Measurements from ENCODE around the gene ESRRB.

The ESRRB gene

DNA sequence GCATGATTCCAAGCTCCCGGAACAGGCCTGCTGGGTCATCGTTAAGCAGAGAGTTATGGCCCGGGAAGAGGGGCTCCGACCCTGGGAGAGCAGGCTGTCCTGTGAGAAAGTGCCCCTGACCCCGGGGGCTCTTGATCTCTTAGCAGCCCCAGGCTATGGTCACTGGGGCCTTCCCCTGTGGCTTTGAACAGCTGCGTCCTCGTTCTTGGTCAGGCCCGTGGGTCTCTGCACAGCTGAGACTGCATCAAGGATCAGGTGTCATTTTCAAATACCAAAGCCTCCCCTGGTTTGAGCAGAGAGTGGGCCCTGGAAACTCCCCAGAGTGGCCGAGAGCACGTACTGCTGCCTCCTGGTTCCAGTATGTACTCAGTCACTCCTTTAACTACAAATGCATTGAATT is 114.8 kb downstream of the ESRRB start:
- no peak overlapping the region for H3K9ac ChIP-seq (ENCODE audit: low read length)
- TF ChIP-seq, protein P1, sequence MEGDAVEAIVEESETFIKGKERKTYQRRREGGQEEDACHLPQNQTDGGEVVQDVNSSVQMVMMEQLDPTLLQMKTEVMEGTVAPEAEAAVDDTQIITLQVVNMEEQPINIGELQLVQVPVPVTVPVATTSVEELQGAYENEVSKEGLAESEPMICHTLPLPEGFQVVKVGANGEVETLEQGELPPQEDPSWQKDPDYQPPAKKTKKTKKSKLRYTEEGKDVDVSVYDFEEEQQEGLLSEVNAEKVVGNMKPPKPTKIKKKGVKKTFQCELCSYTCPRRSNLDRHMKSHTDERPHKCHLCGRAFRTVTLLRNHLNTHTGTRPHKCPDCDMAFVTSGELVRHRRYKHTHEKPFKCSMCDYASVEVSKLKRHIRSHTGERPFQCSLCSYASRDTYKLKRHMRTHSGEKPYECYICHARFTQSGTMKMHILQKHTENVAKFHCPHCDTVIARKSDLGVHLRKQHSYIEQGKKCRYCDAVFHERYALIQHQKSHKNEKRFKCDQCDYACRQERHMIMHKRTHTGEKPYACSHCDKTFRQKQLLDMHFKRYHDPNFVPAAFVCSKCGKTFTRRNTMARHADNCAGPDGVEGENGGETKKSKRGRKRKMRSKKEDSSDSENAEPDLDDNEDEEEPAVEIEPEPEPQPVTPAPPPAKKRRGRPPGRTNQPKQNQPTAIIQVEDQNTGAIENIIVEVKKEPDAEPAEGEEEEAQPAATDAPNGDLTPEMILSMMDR (IDR thresholded peaks at IDR 0.05; ENCODE audit: low read length): no peak
- no peak for TF ChIP-seq EZH2 (IDR thresholded peaks at IDR 0.05; ENCODE audit: borderline replicate concordance, low read length)
- H4K20me1 ChIP-seq (ENCODE audit: insufficient read depth, low read length): no peaks in the 10 kb centered on the region
- H3F3A ChIP-seq (ENCODE audit: insufficient read depth, low read length): no peaks in the 10 kb centered on the region
- no peaks in the 10 kb centered on the region for H3K27me3 ChIP-seq (ENCODE audit: insufficient read depth, low read length)
- H2AFZ ChIP-seq (ENCODE audit: low read length): no peak overlapping the region
- H3K4me3 ChIP-seq (ENCODE audit: low read depth, low read length, poor library complexity, severe bottlenecking): no peak overlapping the region
- H3K79me2 ChIP-seq (ENCODE audit: insufficient read depth, low read length): no peaks in the 10 kb centered on the region
- no peaks in the 10 kb centered on the region for H3K36me3 ChIP-seq (ENCODE audit: insufficient read depth, low read length)
- no peaks in the 10 kb centered on the region for H3K9me3 ChIP-seq (ENCODE audit: low read length)
- no peak overlapping the region for H3K27ac ChIP-seq (ENCODE audit: low read depth, low read length, poor library complexity, severe bottlenecking)
- H3K4me1 ChIP-seq (ENCODE audit: insufficient read depth, low read length, severe bottlenecking): no peaks in the 10 kb centered on the region
- no peak overlapping the region for H3K4me2 ChIP-seq (ENCODE audit: low read length)
- no peaks in the 10 kb centered on the region for H3K9me2 ChIP-seq (ENCODE audit: low read depth, low read length)

DNA sequence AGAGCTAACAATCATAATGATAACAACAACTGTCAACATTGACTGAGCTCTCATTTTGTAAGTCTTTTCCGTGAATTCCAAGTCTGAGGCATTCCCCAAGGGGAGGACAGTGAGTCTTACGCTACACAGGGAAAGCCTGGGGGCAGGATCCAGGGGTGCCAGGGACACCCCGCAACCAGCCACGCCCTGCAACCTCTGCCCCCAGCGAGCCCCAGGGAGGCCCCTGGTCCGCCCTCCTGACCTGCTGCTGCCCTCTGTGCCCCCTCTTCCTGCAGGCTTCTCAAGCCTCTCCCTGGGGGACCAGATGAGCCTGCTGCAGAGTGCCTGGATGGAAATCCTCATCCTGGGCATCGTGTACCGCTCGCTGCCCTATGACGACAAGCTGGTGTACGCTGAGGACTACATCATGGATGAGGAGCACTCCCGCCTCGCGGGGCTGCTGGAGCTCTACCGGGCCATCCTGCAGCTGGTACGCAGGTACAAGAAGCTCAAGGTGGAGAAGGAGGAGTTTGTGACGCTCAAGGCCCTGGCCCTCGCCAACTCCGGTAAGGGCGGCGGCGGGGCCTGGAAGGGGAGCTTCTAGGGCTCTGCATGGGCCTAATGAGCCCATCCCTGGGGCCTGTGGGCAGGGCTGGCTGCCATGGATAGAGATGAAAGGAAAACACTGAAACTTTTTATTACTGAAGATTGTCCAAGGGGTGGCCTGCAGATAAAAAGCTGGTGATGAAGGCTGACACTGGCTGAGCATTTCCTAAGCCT is 115.4 kb downstream of the ESRRB start:
- no peaks in the 10 kb centered on the region for H3K9me3 ChIP-seq (ENCODE audit: low read length)
- no peak overlapping the region for H3K9ac ChIP-seq (ENCODE audit: low read length)
- no peak overlapping the region for H3K4me2 ChIP-seq (ENCODE audit: low read length)
- H3K27me3 ChIP-seq (ENCODE audit: insufficient read depth, low read length): no peaks in the 10 kb centered on the region
- H3K9me2 ChIP-seq (ENCODE audit: low read depth, low read length): no peaks in the 10 kb centered on the region
- H3K79me2 ChIP-seq (ENCODE audit: insufficient read depth, low read length): no peaks in the 10 kb centered on the region
- TF ChIP-seq, protein P1 (IDR thresholded peaks at IDR 0.05; ENCODE audit: low read length): no peak
- no peak for TF ChIP-seq EZH2 (IDR thresholded peaks at IDR 0.05; ENCODE audit: borderline replicate concordance, low read length)
- no peak overlapping the region for H2AFZ ChIP-seq (ENCODE audit: low read length)
- no peak overlapping the region for H3K4me3 ChIP-seq (ENCODE audit: low read depth, low read length, poor library complexity, severe bottlenecking)
- H3K27ac ChIP-seq (ENCODE audit: low read depth, low read length, poor library complexity, severe bottlenecking): no peak overlapping the region
- no peaks in the 10 kb centered on the region for H3K4me1 ChIP-seq (ENCODE audit: insufficient read depth, low read length, severe bottlenecking)
- no peaks in the 10 kb centered on the region for H4K20me1 ChIP-seq (ENCODE audit: insufficient read depth, low read length)
- H3F3A ChIP-seq (ENCODE audit: insufficient read depth, low read length): no peaks in the 10 kb centered on the region
- no peaks in the 10 kb centered on the region for H3K36me3 ChIP-seq (ENCODE audit: insufficient read depth, low read length)

DNA sequence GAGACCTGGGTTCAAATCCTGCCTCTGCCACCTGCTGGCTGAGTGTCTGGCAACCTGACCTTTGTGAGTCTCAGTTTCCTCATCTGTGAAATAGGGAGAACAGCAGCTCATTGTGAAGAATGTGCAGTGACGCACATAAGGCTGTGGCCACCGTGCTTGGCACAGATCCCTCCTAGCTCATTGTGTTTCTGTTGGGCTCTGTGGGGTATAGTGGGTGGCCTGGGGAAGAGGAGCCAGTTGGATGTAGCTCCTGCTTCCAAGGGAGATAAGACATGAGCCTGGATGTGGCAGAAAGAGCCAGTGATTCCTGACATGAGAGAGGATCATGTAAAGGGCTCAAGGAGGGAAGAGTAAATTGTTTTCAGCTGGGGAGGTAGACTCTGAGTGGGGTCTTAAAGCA is 120.0 kb downstream of the ESRRB start:
- no peaks in the 10 kb centered on the region for H3K79me2 ChIP-seq (ENCODE audit: insufficient read depth, low read length)
- H3K4me2 ChIP-seq (ENCODE audit: low read length): no peak overlapping the region
- no peaks in the 10 kb centered on the region for H3K27me3 ChIP-seq (ENCODE audit: insufficient read depth, low read length)
- H2AFZ ChIP-seq (ENCODE audit: low read length): no peak overlapping the region
- no peaks in the 10 kb centered on the region for H3K4me1 ChIP-seq (ENCODE audit: insufficient read depth, low read length, severe bottlenecking)
- no peaks in the 10 kb centered on the region for H3K36me3 ChIP-seq (ENCODE audit: insufficient read depth, low read length)
- no peak overlapping the region for H3K4me3 ChIP-seq (ENCODE audit: low read depth, low read length, poor library complexity, severe bottlenecking)
- no peak overlapping the region for H3K27ac ChIP-seq (ENCODE audit: low read depth, low read length, poor library complexity, severe bottlenecking)
- H3K9me3 ChIP-seq (ENCODE audit: low read length): no peaks in the 10 kb centered on the region
- H3F3A ChIP-seq (ENCODE audit: insufficient read depth, low read length): no peaks in the 10 kb centered on the region
- no peak for TF ChIP-seq EZH2 (IDR thresholded peaks at IDR 0.05; ENCODE audit: borderline replicate concordance, low read length)
- TF ChIP-seq, protein P1 (IDR thresholded peaks at IDR 0.05; ENCODE audit: low read length): no peak
- no peak overlapping the region for H3K9ac ChIP-seq (ENCODE audit: low read length)
- no peaks in the 10 kb centered on the region for H4K20me1 ChIP-seq (ENCODE audit: insufficient read depth, low read length)
- H3K9me2 ChIP-seq (ENCODE audit: low read depth, low read length): no peaks in the 10 kb centered on the region

All from OCI-LY1 (cell line).